ENCODE measurements around the gene FNBP1L. TPM values are rescaled to one million over a fixed set of nuclear protein-coding genes. Genes with fewer than 3 reads are reported as not detected.

FNBP1L gene
- total RNA-seq, 1 donor from 2014 or later = 50.0 TPM

DNA sequence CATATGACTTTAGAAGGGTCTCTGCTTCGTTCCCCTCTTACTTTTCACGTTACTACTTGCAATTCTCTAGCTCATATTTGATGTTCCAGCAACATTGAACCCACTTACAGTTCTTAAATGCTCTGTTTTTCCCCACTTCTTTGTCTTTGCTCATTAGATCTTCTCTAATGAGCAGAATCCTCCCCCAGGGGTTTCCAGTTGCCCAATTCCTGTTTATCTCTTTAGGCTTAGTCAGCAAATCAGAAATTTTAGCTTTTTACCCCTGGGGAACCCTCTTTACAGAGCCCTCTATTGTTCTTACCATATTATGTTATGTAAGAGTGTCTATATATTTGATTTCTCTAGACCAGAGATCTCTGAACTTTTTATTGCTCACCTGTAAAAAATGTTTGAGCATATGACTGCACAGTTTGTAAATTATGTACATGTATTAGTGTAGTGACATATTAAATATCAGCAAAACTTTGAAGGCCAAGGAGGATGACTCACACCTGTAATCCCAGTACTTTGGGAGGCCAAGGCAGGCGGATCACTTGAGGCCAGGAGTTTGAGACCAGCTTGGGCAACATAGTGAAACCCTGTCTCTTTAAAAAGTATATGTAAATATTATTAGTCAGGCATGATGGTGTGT is 71.4 kb downstream of the FNBP1L start:
- H3K9me3 ChIP-seq = no peaks in the 10 kb centered on the region
- no peaks in the 10 kb centered on the region for H3K36me3 ChIP-seq
- no peaks in the 10 kb centered on the region for H3K4me1 ChIP-seq
- H3K27ac ChIP-seq = no peak overlapping the region
- TF ChIP-seq, protein P1, sequence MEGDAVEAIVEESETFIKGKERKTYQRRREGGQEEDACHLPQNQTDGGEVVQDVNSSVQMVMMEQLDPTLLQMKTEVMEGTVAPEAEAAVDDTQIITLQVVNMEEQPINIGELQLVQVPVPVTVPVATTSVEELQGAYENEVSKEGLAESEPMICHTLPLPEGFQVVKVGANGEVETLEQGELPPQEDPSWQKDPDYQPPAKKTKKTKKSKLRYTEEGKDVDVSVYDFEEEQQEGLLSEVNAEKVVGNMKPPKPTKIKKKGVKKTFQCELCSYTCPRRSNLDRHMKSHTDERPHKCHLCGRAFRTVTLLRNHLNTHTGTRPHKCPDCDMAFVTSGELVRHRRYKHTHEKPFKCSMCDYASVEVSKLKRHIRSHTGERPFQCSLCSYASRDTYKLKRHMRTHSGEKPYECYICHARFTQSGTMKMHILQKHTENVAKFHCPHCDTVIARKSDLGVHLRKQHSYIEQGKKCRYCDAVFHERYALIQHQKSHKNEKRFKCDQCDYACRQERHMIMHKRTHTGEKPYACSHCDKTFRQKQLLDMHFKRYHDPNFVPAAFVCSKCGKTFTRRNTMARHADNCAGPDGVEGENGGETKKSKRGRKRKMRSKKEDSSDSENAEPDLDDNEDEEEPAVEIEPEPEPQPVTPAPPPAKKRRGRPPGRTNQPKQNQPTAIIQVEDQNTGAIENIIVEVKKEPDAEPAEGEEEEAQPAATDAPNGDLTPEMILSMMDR (IDR thresholded peaks at IDR 0.05) = no peak
- intact Hi-C loops (cut with DNase I) = no loop called here
- no peaks in the 10 kb centered on the region for H3K27me3 ChIP-seq
- ATAC-seq = no peak
- DNase-seq = no peak
- H3K4me3 ChIP-seq = no peak overlapping the region

DNA sequence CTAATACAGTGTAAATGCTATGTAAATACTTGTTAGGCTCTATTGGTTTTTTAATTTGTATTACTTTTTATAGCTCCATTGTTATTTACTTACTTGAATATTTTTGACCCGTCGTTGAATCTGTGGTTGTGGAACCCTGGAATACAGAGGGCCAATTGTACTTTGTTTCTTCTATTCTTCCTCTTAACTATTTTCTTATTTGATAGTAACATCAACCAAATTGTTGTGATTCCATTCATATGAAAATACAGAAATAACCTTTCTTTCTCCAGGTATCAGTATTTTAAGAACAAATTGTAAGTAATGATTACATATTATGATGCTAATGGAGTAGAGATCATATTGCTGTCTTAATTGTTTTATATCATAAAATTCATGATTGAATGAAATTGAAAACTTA is 73.7 kb downstream of the FNBP1L start:
- Histone ChIP-seq H3K4me3 (no peak overlapping the region), H3K9me3 (no peaks in the 10 kb centered on the region), H3K4me1 (no peaks in the 10 kb centered on the region), H3K36me3 (no peaks in the 10 kb centered on the region), H3K27ac (no peak overlapping the region), H3K27me3 (no peaks in the 10 kb centered on the region)
- ATAC-seq (no peak), DNase-seq (no peak)
- intact Hi-C loops (cut with DNase I) = no loop called here
- TF ChIP-seq, protein P1 (IDR thresholded peaks at IDR 0.05) = no peak

DNA sequence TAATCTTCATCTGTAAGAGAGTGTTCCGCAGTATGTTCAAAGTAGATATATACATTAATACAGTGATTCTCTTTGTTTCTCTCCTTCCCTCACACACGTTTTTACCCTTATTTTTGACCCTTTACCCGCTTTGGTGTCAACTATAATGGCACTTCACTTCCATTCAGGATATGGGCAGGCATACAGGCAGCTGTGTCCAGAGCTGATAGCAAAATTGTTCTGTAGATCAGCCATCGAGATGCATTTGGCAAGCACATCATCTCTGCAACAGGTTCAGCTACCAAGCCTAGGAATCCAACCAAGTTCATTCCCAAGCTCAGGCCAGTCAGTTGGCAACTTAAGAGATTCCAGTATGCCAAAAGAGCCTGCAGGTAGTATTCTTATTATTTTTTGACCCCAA is 74.8 kb downstream of the FNBP1L start:
- no peak overlapping the region for H3K4me3 ChIP-seq

DNA sequence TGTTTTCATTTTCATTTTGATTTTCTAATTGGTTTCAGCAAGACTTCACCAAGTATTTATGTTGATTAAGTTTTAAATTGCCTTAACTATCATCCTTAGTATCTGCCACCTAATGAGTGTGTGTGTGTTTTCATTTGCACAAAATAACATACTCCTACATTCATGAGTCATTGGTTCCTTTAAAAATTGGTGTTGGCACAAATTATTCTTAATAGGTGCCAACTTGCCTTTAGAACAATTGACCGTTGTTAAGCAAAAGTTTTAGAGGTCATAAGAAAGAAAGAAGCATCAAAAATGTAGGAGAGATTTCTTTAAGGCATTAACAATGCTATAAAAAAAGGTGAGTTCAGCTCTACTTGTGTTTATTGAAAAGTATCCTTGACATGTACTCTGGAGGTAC is 77.5 kb downstream of the FNBP1L start:
- H3K9me3 ChIP-seq = no peaks in the 10 kb centered on the region
- H3K4me1 ChIP-seq = no peaks in the 10 kb centered on the region
- ATAC-seq (no peak), DNase-seq (no peak)
- TF ChIP-seq, protein P1 (IDR thresholded peaks at IDR 0.05) = no peak
- no peak overlapping the region for H3K27ac ChIP-seq
- no peak overlapping the region for H3K4me3 ChIP-seq
- intact Hi-C loops (cut with DNase I) = no loop called here
- H3K36me3 ChIP-seq = peaks cover 2% of the 10 kb centered on the region
- no peaks in the 10 kb centered on the region for H3K27me3 ChIP-seq

More for the DNA sequence above, 74.8 kb downstream of the FNBP1L start:
- DNase-seq = no peak
- TF ChIP-seq, protein P1 (IDR thresholded peaks at IDR 0.05) = no peak
- Histone ChIP-seq H3K4me1 (no peaks in the 10 kb centered on the region), H3K27ac (no peak overlapping the region), H3K27me3 (no peaks in the 10 kb centered on the region), H3K9me3 (no peaks in the 10 kb centered on the region), H3K36me3 (no peaks in the 10 kb centered on the region)
- intact Hi-C loops (cut with DNase I) = no loop called here
- ATAC-seq = no peak

DNA sequence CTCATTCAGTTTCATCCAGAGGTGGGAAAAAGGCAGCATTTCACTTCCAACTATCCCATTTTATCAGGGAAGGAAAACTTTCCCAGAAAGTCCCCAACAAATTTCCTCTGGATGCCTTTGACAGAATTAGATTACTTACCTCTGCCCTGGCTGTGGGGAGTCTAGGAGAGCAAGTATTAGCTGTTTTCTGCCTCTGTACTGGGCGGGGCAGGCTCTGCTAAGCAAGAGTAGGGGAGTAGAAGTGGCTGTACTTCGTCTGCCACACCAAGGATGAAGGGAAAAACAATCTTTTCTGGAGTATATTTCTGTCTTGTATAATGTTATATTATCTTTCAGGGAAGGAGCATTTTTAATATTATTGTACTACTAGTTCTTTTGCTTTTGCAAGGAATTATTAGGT is 78.5 kb downstream of the FNBP1L start:
- Histone ChIP-seq H3K27me3 (no peaks in the 10 kb centered on the region), H3K36me3 (peaks cover 10% of the 10 kb centered on the region), H3K4me3 (no peak overlapping the region), H3K4me1 (no peaks in the 10 kb centered on the region), H3K27ac (no peak overlapping the region), H3K9me3 (no peaks in the 10 kb centered on the region)
- DNase-seq (no peak), ATAC-seq (no peak)
- TF ChIP-seq, protein P1 (IDR thresholded peaks at IDR 0.05) = no peak
- intact Hi-C loops (cut with DNase I) = no loop called here

DNA sequence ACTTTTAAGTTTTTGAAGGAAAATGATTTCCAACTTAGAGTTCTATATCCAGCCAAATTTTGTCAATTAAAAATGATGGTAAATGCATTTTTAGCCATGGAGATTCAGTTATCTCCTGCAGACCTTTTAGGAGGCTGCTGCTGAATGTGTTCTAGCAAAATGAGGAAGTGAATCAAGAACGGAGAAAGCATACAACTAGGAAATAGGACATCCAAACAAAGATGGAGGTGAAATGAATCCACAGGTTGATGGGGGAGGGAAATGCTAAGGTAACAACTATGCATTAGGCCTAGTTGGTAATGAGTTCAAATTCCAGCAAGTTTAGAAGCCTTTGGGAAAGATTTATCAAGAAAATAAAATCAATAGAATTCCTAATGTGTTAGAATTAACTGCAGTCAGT is 80.5 kb downstream of the FNBP1L start:
- Histone ChIP-seq H3K4me3 (no peak overlapping the region), H3K27ac (no peak overlapping the region), H3K9me3 (no peaks in the 10 kb centered on the region), H3K27me3 (no peaks in the 10 kb centered on the region), H3K36me3 (peaks cover 10% of the 10 kb centered on the region), H3K4me1 (no peaks in the 10 kb centered on the region)
- TF ChIP-seq, protein P1 (IDR thresholded peaks at IDR 0.05) = no peak
- DNase-seq = no peak
- ATAC-seq = no peak
- intact Hi-C loops (cut with DNase I) = no loop called here
